SK-N-MC (cell line): ENCODE results near the gene RABGGTA.

Experiments
- EZH2 ChIP-seq: fragments of 200-600 bp; sonication (generic); IDR thresholded peaks from one replicate; pipeline ENCODE4 v1.6.1; 2017; ENCODE audit warnings: antibody characterized with exemption
- FOXP2 ChIP-seq: optimal IDR thresholded peaks from 2 replicates; pipeline ENCODE3; 2011; ENCODE audit warnings: mild to moderate bottlenecking, moderate library complexity; ENCODE audit not compliant: insufficient read depth; ENCODE audit errors: extremely low read length, control extremely low read depth
- POLR2AphosphoS5 ChIP-seq: IDR thresholded peaks from 2 replicates; pipeline ENCODE4 v1.6.1; 2012; ENCODE audit warnings: mild to moderate bottlenecking, low read depth, low read length, borderline replicate concordance

DNA sequence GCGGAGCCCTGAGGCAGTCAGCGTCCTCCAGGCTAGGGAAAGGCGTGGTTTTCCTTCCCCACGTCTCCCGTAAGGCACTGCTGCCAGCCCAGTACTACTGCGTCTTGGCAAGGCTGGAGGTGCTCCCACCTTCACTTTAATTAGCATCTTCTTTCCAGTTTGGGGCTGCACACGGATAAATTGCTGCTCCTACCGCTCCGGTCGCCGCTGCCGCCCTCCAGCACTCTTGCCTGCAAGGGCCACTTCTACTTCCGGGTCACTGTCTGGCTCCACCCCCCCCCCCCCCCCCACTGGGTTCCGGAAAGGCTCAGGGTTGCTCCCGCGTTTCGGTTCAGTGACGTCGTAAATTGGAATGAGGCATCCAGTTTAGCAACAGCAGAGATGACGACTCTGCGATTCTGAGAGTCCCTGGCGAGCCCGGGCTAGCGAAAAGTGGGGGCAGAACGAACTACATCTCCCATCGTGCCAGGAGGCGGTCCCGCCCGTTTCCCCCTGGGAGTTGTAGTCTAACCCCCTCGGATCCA is 39.2 kb downstream of the RABGGTA start, which contains the start of gene NEDD8:
- no peak for TF ChIP-seq EZH2
- peak; percentile 58 for TF ChIP-seq POLR2AphosphoS5
- TF ChIP-seq FOXP2 = peak; percentile 25
